A549 treated with Hydrocortisone at 1 μM for 4 hours (cell line): Measurements from ENCODE around the gene MTM1. TPM values are rescaled to one million over a fixed set of nuclear protein-coding genes. Genes with fewer than 3 reads are reported as not detected.

Experiments used
- total RNA-seq: library from RNA; stranded (reverse); fragments of 200-300 nt; extraction: Qiagen RNA extraction; gene quantifications from 5 replicates; pipeline ENCODE4 v1.2.3, GENCODE V29; 2022

MTM1 gene
- 5.0 to 10.7 TPM (median 7.0 TPM) in 5 replicates for total RNA-seq

DNA sequence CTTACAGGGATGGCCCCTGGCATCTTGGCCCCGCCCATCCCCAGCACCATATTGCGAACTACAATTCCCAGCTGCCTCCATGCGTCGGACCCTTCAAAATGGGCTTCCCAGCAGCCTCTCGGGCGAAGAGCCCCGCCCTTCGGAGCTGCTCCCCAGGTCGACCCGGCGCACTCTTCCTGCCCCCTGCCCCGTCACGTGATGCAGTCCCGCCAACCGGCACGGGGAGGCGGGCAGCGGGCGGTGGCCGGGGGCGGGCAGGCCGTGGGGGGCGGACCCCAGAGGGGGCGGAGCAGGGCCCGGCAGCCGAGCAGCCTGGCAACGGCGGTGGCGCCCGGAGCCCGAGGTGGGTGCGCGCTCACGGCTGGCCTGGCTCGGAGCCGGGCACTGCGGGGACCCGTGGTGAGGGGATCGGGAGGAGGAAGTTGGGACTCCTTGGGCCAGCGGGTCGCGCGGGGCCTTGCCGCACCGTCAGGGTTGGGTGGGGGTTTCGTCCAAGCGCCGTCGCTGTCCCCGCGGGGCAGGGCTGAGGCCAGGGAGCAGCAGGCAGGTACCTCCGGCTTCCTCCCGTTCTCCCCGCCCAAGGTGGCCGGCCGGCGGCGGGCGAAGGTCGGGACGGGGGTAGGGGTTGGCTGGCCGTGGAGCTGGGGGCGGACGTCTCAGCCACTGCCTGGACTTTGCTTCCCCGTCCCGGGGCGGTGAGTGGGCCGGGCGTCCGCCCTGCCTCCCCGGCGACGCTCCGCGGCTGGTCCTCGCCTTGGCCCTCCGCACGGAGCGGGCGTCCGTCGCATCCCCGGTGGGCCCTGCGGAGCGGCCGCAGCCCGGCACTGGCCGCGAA is at the start of gene MTM1:
MTM1 (plus strand) TSS at position 302 of the 835 bp plus-strand sequence. CDS start 23,994 bp downstream, outside the sequence.

DNA sequence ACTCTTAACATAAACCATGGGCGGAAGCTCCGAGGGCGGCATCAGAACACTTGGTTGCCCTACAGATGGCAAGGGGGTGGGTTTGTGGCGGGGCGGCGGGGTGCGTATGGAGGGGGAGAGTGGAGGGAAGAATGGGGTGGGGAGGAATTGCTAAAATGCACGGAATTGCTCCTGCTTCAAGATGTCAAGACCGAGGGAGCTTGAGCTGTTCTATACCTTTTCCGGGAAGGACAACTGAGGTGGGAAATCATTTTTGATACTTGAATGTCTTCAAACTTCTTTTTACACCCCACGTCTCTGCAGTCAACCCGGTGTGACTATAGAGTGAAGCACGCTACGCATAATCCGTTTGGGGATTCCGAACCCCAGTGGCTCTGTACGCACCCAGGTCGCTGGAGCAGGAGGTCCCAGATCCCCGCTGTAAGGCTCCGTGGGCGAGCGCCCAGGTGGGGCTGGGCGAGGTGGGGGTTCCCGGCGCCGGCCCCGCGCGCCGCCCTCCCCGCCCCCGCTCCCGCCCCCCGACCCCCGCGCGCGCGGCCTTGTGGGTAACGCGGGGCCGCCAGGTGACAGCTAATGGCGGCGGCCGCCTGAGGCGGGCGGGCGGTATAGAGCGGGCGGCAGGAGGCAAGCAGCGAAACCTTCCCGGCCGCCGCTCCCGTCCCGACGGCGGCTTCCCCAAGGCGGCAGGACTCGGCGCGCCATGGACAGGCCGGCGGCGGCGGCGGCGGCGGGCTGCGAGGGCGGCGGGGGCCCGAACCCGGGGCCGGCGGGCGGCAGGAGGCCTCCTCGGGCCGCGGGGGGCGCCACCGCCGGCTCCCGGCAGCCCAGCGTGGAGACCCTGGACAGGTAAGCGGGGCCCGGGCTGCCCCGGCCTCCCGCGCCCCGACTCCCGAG is 124.7 kb downstream of the MTM1 start, which contains the start of gene MTMR1:
MTMR1 (plus strand) TSS at position 566 of the 894 bp plus-strand sequence; CDS start at position 701, 135 bp downstream.

Other genes starting within 250 kb of the MTM1 start
- 5.9 to 7.0 TPM (median 6.4 TPM) in 5 replicates for gene MAMLD1, start 205.3 kb upstream of the MTM1 start, total RNA-seq
- 12.1 to 17.3 TPM (median 15.4 TPM) in 5 replicates for gene MTMR1, start 124.8 kb downstream of the MTM1 start, total RNA-seq